ENCODE results near the gene LHFPL3.

DNA sequence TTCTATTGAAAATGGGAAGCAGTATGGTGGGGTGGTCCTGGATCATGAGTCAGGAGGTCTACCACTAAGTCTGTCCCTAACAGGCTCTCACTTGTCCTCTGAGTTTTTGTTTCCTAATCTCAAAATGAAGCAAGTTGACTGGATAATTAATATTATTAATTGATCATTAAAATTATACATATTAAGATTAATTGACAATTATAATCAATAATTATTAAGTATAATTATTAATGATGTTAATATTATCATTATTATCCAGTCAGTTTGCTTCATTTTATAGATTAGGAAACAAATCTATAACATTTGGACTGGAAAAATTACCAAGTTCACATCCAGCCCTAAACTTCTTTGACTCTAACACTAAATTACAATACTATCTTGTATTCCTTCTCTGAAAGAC, 511.4 kb downstream of the LHFPL3 start:
- TF ChIP-seq, protein P1, sequence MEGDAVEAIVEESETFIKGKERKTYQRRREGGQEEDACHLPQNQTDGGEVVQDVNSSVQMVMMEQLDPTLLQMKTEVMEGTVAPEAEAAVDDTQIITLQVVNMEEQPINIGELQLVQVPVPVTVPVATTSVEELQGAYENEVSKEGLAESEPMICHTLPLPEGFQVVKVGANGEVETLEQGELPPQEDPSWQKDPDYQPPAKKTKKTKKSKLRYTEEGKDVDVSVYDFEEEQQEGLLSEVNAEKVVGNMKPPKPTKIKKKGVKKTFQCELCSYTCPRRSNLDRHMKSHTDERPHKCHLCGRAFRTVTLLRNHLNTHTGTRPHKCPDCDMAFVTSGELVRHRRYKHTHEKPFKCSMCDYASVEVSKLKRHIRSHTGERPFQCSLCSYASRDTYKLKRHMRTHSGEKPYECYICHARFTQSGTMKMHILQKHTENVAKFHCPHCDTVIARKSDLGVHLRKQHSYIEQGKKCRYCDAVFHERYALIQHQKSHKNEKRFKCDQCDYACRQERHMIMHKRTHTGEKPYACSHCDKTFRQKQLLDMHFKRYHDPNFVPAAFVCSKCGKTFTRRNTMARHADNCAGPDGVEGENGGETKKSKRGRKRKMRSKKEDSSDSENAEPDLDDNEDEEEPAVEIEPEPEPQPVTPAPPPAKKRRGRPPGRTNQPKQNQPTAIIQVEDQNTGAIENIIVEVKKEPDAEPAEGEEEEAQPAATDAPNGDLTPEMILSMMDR (IDR thresholded peaks at IDR 0.05; ENCODE audit: low read depth, low read length, poor library complexity, severe bottlenecking) = no peak
- no peak for TF ChIP-seq EZH2phosphoT487 (IDR thresholded peaks at IDR 0.05; ENCODE audit: borderline replicate concordance, low read length)
